Measurements from ENCODE around the gene GDAP1L1.
"Not testable (repeated sequence)": the region's sequence is repeated elsewhere in the genome, so short reads cannot be mapped to it uniquely, and the experiment has no call there.

GDAP1L1 gene

GRCh38 chr20:44219791-44220190 lies 27.3 kb upstream of the GDAP1L1 start:
- DNase-seq (ENCODE audit: low read depth in 2 of 2), result no peak

DNA sequence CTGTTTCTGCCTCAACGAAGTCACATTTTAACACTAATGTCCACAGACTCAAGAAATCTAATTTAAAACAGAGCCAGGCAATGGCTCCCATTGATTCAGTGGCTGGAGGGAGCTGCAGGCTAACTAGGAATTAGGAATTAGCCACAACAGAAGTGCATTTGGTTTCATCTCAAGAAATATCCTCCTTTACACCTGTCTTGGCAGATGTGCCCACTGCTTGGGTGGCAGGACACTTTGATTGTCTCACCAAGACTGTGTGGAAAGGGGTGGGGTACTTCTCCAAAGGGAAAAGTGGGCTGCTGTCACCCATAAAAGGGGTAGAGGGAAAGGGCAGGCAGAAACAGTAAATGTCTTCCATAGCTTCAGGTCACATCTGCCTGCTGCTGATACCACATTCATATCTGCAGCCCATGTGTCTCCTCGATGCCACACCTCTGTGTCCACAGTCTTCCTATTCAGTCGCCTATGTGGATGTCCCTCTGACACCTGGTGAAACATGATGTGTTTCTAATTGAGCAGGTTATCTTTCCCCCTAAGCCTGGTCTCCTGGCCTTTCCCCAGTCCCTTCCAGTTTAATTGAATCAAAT lies 25.6 kb upstream of the GDAP1L1 start:
- DNase-seq (ENCODE audit: low read depth in 2 of 2), result no peak

- no peak for DNase-seq (ENCODE audit: low read depth in 2 of 2)
Observed at GRCh38 chr20:44222027-44222426, 25.1 kb upstream of the GDAP1L1 start.

- DNase-seq (ENCODE audit: low read depth in 2 of 2), result no peak
Observed at GRCh38 chr20:44222633-44223368, 24.3 kb upstream of the GDAP1L1 start.

- DNase-seq (ENCODE audit: low read depth in 2 of 2), result no peak
Observed at GRCh38 chr20:44223721-44224120, 23.4 kb upstream of the GDAP1L1 start.

GRCh38 chr20:44224637-44225036 lies 22.5 kb upstream of the GDAP1L1 start:
- DNase-seq (ENCODE audit: low read depth in 2 of 2), result no peak

GRCh38 chr20:44228465-44229258 lies 18.4 kb upstream of the GDAP1L1 start:
- no peak for DNase-seq (ENCODE audit: low read depth in 2 of 2)

GRCh38 chr20:44231193-44231592 lies 15.9 kb upstream of the GDAP1L1 start:
- DNase-seq (ENCODE audit: low read depth in 2 of 2), result no peak

- no peak for DNase-seq (ENCODE audit: low read depth in 2 of 2)
Observed at GRCh38 chr20:44231713-44232468, 15.2 kb upstream of the GDAP1L1 start.

DNA sequence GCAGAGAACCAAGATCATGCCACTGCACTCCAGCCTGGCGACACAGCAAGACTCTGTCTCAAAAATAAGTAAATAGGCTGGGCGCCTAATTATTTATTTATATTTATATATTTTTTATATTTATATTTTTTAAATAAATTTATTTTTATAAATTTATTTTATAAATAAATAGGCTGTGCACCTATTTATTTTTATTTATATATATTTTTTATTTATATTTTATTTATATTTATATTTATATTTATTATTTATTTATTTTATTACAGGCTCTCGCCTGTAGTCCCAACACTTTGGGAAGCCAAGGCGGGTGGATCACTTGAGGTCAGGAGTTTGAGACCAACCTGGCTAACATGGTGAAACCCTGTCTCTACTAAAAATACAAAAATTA lies 14.6 kb upstream of the GDAP1L1 start:
- DNase-seq (ENCODE audit: low read depth in 2 of 2), result not testable (repeated sequence)

GRCh38 chr20:44233436-44234016 lies 13.6 kb upstream of the GDAP1L1 start:
- no peak for DNase-seq (ENCODE audit: low read depth in 2 of 2)

GRCh38 chr20:44234566-44235317 lies 12.4 kb upstream of the GDAP1L1 start:
- DNase-seq (ENCODE audit: low read depth in 2 of 2), result no peak

GRCh38 chr20:44235702-44236101 lies 11.4 kb upstream of the GDAP1L1 start:
- DNase-seq (ENCODE audit: low read depth in 2 of 2), result no peak

DNA sequence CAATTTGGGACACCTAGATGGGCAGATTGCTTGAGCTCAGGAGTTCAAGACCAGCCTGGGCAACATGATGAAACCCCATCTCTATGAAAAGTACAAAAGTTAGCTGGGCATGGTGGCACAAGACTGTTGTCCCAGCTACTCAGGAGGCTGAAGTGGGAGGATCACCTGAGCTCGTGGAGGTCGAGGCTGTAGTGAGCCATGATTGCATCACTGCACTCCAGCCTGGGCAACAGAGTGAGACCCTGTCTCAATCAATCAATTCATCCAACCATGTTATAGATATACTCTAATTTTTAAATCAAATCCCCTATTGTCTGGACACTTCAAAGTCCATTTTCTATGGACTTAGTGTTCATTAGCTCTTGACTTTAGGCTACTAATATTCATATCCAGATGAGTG lies 10.3 kb upstream of the GDAP1L1 start:
- not testable (repeated sequence) for DNase-seq (ENCODE audit: low read depth in 2 of 2)

DNA sequence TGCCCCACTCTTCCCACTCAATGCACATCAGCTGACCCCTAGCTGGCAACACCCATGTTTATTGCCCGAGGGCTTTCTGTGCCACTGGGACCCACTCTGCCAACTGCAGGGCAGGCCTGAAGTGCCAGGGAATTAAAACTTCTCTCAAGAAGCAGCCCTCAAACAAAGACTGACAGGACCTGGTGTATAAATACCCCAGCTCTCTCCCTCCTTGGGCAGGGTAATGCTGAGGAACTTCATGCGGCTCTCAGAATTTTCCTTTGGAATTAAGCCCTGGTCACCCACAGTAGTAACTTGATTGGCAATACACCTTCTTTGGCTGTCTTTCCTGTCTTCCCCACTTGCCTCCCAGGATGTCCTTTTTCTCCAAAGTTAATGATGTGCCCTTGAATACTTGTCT lies 5.3 kb upstream of the GDAP1L1 start:
- DNase-seq (ENCODE audit: low read depth in 2 of 2), result no peak

GRCh38 chr20:44245977-44246376 lies 1.1 kb upstream of the GDAP1L1 start:
- no peak for DNase-seq (ENCODE audit: low read depth in 2 of 2)

DNA sequence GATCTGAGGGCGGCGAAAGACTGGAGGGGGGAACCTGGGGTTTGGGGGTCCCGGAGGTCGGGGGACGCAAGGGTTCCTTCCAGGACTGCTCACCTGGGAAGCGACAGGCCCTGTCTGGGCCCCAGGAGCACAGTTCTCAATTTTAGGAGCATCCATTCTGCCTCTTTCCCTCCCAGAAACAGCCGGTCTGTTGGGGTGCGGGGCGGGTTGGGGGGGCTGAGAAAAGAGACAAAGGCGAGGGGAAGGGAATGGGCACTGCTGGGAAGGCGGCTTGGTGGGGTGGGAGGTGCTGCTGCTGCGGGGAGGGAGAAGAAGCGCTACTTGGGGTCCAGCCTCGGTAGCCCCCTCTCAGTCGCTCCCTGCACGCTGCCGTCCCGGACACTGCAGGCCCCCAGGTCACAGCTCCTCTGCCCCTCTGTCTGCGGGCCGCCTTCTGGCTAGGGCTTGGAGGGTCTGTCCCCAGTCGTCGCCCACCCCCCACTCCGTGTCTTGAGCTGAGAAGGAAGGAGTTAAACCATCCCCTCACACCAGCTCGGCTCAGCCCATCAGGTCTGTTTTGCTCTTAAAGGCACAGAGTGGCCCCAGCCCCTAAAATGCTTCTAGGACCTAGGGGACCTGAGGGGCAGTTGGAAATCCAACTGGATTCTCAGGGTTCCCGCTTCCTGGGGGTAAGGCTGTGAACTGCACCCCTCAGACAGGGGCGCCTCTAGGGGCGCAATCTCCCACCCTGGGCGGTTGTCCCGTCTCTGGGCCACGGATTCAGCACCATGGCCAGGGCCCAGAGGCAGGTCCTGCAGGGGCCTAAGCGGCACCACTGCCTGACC lies 690 bp downstream of the GDAP1L1 start:
- DNase-seq (ENCODE audit: low read depth in 2 of 2), result peak in 1 of 2 experiments; percentile 3

DNA sequence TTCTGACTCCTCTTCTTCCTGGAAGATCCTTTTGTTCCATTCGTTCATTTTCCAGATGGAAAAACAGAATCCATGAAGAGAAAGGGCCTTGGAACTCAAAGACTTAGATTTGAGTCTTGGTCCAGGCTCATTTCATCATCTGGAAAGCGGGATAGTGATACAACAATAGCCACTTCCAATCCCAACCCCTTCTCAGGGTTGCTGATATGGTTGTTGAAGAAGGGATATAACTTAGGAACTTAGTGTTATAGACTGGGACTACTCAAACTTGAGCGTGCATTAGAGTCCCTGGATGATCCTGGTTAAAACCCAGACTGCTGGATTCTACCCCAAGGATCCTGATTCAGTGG lies 1.3 kb downstream of the GDAP1L1 start:
- no peak for DNase-seq (ENCODE audit: low read depth in 2 of 2)

DNA sequence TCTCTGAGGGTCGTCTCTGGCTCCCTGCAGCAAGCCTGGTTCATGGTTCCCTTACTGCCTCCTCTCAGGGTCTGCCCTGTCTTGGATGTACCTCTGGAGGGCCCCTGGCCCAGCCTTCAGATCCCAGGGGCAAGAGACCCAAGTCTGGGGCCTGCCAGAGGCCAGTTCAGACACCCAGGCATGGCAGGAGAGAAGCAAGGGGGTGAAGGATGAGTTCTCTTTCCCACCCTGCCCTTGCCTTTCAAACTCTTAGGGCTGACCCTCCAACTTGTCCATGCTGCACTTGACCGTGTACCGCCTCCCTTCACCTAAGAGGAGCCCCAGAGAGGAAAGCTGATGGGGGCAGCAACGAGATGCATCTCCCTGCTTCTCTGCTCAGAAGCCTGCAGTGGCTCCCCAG lies 4.2 kb downstream of the GDAP1L1 start:
- DNase-seq (ENCODE audit: low read depth in 2 of 2), result no peak

DNA sequence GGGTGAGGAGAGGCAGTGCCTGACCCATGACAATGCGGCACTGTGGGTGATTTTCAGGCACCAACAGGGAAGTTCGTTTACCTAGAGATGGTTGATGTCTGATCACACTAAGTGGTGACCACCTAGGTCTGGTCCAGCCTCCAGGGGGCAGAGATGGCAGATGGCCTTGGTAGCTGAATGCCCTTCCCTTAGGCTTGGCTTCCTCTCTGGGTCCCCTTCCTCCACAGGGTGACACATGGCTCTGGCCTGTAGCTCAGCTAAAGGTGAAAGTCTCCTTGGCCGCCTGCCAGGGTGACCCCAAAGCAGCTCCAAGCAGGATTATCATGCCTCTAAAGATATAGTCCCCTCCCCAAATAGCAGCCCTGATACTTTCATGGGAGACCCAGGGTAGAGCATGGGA lies 6.4 kb downstream of the GDAP1L1 start:
- no peak for DNase-seq (ENCODE audit: low read depth in 2 of 2)

Measured in fibroblast of skin of left biceps (primary cell).